HG03571 (cell line): ENCODE results near the gene TRUB1.

ENCODE experiments used
- ATAC-seq: cut with Tn5 transposase; IDR thresholded peaks from one replicate; pipeline ENCODE4 v1.9.1; 2021; ENCODE audit not compliant: unreplicated experiment

TRUB1 gene

DNA sequence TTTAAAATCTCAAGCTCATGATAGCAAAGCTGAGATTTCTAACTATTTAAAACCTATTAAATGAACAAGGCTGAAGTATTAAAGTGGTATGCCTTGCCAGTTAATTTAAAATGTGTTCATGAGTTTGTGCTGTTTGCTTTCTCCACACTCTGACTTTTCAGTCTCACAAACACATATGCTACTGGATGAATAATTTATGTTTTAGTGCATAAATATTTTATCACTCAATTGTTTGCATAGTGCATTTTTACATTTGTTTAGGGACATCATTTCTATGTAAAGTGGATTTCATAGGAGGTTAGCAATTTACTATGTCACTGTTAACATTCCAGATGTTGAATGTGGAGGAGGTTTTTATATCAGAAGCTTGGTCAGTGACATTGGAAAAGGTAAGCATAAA, 36.0 kb downstream of the TRUB1 start:
- ATAC-seq, result no peak

DNA sequence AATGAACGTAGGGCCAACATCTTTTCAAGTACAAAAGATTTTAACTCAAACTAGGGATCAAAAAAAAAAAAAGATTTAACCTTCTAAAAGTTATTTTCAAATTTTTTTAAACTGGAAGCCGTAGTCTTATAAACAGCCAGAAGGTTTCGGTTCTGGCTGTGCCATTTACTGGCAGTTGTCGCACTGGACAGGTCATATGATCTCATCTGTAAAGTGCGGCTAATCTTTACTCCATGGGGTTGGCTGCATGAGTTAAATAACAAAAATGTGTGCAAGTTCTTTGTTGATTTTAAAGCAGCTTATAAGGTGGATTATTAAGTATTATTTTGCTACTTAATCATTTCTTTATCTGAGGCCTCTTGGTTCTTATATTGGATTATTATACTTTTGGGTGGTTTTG, 36.6 kb downstream of the TRUB1 start:
- no peak for ATAC-seq

DNA sequence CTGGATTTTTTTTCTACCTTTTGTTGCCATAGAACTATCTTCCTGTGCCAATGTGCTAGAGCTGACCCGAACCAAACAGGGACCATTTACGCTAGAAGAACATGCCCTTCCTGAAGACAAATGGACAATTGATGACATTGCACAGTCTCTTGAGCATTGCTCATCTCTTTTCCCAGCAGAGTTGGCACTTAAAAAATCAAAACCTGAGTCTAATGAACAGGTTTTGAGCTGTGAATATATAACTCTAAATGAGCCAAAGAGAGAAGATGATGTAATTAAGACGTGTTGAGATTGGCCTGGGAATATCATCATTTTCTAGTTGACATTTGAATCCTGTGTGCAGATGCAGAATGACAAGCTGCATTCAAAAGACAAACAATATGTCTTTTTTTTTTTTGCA, 37.1 kb downstream of the TRUB1 start:
- no peak for ATAC-seq

DNA sequence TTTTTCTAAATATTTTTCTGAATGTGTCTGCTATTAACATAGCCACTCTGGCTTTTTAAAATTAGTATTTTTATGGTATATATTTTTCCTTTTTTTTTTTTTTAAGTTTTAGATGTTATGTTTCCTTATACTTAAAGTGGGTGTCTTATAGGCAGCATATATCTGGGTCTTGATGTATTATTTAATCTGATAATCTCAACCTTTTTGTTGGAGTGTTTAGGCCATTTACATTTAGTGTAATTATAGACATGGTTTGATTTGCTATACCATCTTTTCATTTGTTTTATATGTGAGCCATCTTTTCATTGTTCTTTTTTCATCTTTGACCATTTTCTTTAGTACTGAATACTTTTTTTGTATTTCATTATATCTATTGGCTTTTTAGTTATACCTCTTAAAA, 45.0 kb downstream of the TRUB1 start:
- ATAC-seq, result no peak

DNA sequence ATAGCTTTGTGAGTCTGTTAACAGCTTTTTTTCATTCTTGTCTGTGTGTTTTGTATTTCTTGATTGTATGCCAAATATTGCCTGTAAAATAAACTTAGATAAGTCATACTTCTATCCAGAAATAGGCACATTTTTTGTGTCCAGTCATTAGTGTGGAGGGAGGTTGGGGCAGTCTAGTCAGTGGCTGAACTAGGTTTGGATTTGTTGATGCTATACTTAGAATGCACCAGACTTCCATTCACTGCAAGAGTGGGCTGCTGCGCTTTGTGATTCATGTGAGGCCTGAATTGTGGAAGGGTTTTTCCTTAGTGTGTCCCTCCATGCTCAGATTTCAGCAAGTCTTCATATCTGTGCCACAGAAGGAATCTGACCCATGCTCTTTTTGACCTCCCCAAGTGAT, 50.0 kb downstream of the TRUB1 start:
- ATAC-seq, result no peak

DNA sequence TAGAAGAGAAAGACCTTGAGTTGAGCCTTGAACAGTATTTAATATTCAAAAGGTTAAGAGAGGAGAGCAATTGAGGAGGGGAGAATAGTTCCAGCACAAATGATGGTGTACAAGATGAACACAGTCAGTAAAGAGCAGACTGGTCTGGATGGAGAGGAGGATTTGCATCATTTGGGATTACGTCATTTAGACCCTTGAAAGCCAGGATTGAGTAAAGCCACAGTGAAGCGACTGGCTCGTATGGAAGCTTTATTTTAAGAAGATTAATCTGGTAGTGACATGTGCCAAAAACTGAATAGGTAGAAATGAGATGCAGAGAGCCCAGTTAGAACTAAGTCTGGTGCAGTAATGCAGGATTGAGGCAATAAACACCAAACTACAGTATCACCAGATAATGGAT, 52.6 kb downstream of the TRUB1 start:
- ATAC-seq, result no peak

DNA sequence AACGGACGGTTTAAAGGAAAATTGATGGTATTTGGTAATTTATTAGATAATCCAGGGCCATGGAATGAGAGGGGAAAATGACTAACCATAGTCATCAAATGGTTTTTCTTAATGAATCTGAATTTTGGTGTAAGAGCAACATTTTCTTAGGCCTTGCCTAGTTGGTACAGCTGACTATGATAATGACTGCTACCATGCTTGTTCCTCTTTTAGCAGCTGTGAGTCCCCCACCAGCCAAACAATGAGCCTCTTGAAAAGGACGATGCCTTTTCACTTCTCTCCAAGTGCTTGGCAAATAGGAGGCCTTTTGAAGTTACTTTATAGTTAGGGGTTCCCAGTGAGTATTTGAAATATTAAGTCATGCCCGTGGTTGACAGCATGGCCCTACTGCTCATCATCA, 53.0 kb downstream of the TRUB1 start:
- ATAC-seq, result no peak

DNA sequence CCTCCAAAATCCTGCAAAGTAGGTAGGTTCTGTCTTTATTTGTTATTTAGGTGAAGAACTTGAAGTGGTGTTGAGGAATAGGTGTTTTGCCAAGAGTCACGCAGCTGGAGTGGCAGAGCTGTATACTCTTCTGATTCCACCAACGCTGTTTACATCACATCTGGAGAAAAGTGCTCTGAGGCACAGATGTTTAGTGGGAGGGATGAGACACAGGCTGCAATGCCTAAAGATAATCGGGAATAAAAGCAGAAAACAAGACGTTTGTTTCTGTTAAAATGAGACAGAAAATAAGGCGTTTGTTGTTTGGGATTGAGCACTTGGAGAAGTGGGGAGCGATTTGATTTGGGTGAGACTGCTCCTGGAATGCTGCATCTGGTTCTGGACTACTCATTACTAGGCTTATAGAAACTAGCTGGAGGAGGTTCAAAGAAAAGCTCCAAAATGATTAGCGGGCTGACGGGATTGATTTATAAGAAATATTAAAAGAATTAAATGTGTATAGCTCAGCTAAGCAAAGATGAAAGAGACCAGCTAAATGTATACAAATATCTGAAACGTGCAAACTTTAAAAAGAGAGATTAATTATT, 54.3 kb downstream of the TRUB1 start:
- ATAC-seq, result no peak

DNA sequence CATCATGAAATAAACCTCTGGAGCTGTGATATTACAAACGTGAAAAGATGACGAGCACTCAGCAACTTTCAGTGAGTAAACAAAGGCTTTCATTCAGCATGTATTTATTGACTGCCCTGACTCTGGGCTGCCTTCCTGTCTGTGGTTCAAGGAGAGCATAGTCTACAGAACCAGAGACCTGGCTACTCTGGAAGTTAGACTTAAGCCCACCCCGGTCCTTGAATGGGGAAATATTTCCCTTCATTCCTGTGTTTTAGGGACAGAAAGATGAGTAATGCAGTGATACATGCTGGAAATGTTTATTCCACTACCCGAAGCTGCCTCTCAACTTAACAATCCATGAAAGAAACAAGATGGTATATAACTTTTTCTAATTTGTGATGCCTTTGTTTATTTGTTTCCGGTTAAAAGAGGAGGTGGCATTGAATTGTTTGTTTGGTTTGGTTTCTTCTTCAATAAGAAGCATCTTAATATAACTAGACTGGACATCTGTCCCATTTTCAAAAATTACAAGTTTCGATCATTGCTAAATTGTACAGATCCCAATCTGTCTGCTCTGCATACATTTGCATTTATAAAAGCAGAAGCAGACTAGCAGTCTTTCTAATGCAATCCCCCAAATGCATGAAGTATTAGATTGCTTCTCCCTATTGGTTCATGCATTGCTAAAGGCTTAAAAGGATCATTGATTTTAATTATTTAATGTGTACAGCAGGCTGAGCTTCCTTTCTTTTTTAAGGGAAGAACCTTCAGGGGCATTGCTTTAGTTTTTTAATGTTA, 57.7 kb downstream of the TRUB1 start:
- no peak for ATAC-seq

DNA sequence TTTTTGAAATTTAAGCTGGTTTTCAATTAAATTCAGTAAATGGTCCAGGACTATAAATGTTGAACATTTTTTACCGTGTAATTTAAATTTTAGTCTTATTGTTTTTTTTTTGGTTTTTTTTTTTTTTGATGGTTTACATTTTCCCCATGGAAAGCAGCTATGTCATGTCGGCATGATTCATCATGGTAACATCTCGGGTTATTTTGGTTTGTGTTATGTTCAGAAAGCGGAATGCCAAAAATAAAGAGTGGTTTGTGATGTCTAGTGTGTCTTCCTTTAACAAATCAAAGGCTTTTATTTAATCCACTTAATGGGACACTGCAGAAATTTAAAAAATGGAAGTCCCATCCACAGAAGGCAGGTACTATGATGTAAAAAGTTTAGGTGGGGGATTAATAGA, 58.5 kb downstream of the TRUB1 start:
- no peak for ATAC-seq

DNA sequence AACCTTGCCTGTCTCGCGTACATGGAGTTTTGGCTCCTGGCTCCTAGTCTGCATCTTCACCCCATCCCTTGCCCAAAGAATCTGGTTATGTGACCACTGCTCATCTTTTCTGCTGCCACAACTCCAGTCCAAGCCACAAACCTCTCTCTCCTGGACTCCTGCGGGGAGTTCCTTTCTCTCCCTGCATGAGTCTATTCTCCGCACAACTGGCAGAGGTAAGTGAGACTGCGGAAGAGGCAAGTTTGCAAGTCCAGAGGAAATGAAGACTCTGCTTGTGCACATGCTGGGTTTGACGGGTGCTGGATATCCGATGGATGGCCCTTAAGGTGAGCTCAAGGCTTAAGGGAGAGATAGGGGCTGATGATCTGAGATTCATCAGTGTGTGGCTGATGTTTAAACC, 61.0 kb downstream of the TRUB1 start:
- no peak for ATAC-seq

DNA sequence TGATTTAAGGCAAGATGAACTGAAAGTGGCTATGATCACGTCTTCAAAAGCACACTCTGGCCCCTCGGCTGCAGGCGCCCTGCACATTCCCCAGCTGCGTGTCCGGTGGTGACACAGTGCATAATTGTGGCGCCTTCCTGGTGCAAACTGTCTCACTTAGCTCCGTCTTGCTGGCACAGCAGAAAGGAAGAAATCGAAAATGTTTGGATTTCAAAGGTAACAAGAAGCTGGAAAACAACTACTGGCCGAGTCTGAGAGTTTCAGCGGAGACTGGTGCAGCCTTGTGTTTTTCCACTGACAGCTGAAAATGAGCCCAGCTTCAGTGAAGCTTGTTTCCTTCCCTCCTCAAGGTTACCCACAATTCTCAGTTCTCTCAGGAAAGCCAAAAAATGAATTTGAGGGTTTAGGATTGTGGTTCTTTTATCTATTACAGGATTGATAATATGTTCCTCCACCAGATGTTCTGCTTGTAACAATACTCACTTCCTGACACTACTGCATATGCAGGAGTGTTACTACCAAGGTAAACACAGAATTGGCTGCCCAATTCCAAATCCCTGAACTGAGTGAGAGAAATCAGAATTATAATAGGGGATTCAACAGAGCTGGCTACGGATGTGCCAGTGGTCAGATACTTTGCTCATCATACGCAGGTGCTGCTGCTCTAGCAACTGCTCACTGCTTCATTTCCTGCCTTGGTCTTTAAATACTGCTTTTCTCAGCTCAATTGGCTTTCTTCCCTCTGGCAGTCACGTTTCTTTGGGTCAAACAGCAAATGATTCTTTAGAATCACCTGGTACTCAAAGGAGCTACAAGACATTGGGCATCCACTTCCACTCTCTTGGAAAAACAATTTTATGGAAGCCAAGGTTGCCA, 63.7 kb downstream of the TRUB1 start:
- peak; percentile 70 for ATAC-seq

DNA sequence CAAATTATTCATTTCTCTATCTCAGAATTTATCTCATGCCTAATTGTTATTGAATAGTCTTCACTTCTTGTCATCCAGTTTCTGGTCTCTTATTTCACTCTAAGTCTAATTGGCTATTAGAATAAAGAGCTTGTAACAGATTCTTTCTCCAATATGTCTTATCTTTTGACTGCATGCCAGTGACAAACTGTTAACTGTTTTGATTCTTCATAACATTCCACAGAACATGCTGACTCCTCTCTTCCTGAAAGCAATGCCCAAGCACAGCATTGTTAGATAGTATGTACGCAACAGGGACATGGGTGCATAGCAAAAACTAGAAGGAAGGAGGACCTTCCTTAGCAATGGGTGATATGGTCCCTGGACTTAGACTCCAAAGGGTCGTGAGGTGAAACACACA, 65.4 kb downstream of the TRUB1 start:
- no peak for ATAC-seq

DNA sequence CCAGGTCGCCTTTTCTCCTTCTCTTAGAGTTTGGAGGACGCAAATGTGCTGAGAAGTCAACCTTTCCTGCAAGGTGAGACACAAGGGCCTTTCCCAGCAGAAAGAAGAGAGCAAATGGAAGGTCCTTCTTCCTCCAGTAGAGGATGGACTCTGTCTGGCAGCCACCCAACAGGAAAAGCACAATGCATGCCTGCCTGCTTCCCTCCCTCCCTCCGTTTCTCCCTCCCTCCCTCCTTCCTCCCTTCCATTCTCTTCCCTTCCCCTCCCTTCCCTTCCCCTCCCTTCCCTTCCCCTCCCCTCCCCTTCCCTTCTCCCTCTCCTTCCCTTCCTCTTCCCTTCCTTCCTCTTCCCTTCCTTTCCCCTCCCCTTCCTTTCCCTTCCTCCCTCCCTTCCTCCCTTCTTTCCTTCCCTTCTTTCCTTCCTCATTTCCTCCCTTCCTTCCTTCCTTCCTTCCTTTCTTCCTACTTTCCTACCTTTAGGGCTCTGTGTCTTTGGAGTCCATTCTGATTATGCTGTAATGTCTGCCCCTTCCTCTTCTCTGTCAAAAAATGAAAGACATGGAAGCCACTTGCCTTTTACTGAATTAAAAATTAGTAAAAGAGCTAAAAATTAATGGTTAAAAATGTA, 66.4 kb downstream of the TRUB1 start:
- no peak for ATAC-seq

DNA sequence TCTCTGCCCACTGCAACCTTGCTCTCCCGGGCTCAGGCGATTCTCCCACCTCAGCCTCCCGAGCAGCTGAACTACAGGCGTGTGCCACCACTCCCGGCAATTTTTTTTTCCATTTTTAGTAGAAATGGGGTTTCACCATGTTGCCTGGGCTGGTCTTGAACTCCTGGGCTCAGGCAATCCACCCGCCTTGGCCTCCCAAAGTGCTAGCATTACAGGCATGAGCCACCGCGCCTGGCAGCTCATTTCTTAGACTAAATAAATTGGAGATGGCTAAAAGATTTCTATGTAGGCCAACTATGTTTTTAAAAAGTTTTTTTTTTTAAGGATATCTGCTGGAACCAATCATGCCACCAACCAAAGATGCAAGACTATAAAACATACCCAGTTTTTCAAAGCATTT, 67.8 kb downstream of the TRUB1 start:
- ATAC-seq, result no peak

DNA sequence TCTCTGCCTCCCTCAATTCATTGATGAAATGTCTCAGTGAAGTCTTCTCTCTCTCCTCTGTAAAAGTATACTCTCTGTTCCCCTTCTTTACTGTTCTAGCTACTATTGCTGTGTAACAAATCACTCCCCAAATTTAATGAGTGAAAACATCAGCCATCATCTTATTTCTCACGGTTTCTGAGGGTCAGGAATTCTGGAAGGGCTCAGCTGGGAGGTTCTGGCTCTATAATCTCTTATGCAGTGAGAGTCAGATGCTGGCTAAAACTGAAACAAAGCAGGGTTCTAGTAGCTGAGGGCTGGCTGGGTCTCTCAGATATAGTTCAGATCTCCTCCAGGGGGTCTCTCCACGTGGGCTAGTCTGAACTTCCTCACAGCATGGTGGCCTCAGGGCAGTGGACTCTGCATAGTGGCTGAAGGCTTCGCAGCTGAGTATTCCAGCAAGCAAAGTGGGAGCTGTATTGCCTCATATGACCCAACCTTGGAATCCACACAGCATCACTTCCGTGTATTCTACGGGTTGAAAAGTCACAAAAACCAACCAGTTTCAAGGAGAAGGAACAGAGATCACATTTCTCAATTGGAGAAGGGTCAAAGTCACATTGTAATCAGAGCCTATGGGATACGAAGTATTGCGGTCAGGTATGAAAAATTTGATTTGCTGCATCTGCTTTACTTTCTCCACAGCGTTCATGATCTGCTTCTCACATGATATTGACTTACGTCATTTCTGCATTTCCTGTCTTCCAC, 80.4 kb downstream of the TRUB1 start:
- no peak for ATAC-seq

DNA sequence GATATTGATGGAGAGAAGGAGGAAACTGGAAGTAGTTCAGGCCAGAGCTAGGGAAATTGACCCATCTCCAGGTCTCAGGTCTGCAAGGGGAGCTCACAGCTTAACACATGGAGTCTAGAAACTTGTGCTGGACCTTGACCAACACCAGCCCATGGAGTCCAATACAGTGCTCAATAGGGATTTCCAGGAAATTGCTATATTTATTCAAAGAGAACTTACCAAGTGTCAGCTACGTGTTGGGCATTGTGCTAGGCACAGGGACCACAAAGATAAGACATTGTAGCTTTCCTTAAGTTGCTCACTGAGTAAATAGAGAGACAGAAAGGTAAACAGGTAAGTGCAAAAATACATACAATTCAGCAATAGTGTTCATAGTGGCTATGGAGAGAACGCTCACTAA, 82.5 kb downstream of the TRUB1 start:
- no peak for ATAC-seq

DNA sequence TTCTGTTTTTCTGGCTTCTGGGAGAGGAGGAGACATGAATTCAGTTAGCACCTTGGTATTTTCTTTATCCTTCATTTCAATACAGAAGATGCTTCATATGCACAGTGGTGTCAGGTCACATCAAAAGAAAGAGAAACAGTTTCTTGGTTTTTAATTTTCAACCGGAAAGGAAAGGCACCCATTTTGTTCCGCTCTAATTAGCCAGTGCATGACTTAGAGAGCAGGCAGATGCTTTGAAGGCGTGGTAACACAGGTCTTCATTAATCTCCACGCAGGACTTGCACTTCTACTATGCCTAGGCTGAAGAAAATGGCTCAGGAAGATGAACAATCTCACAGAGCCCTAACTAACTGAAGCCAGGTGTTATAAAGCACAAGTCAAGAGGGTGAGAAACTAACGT, 84.7 kb downstream of the TRUB1 start:
- no peak for ATAC-seq

DNA sequence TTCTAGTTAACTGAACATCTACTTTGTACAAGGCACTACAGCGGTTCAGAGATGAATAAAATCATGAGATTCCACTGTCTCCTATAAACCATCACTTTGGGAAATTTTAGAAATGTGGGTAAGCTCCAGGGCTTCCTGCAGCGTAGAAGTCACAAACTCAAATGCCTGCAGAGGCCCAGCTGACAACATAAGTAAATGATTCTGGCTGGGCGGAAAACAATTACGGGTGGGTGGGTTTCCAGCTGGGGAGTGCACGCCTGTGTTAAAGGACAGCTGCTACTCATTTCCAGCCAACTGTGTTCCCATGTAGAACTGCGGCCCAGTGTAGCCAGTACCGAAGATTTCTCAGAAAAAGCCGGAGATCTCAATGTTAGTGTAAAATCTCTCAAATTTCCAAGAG, 85.7 kb downstream of the TRUB1 start:
- no peak for ATAC-seq

DNA sequence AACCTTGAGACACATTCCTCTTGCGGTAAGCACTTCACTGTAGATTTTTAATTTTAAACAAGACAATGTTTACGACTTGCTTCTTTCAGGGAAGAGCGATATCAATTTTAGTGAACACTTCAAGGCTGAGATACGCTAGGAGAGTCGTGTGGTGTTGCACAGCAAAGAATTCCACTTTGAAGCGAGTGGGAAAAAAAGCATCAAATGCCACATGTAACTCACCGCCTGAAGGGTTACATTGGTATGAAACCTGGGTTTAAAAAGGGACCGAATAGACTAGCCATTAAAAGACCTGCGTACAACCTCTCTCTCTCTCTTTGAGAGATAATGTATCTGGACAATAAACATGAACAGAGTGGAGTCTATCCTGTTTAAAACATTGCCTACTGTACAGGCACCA, 86.4 kb downstream of the TRUB1 start:
- no peak for ATAC-seq
